HEK293 (cell line): ENCODE measurements around the gene UBAP2L.
A peak's percentile ranks its signal among the peaks of the same experiment; 100 is the strongest.
"Not testable (repeated sequence)": the region's sequence is repeated elsewhere in the genome, so short reads cannot be mapped to it uniquely, and the experiment has no call there.

Experiments
- CTCF ChIA-PET: fragments of 350-600 bp; formaldehyde crosslinking; extraction: SDS; loops from one replicate; lab custom pipeline; 2021; ENCODE audit warnings: antibody characterized with exemption; lab: Yijun Ruan, JAX
- POLR2A ChIA-PET: fragments of 300-600 bp; formaldehyde crosslinking; extraction: SDS; loops from one replicate; lab custom pipeline; 2020; ENCODE audit warnings: antibody characterized with exemption, inconsistent platforms; lab: Yijun Ruan, JAX
- H3K27ac ChIP-seq: fragments of 200-500 bp; sonication (Bioruptor generic); 2 replicates; pipeline ENCODE4 v1.5.1; 2014; ENCODE audit warnings: low read depth, low read length, control low read depth, inconsistent platforms; ENCODE audit errors: extremely low read depth
- H3K36me3 ChIP-seq, 2 experiments: fragments of 200-500 bp in 1 of 2; sonication (Bioruptor generic) in 1 of 2; 1 replicate in 1 of 2; 2 replicates in 1 of 2; pipeline ENCODE4 v1.5.1; 2014 to 2017; ENCODE audit warnings: inconsistent platforms in 2 of 2, low read length in 2 of 2; ENCODE audit not compliant: control insufficient read depth in 2 of 2, insufficient read depth in 1 of 2
- H3K4me1 ChIP-seq: fragments of 200-500 bp; sonication (Bioruptor generic); 2 replicates; pipeline ENCODE4 v1.5.1; 2014; ENCODE audit warnings: mild to moderate bottlenecking, low read length, inconsistent platforms; ENCODE audit not compliant: control insufficient read depth, insufficient read depth
- H3K4me3 ChIP-seq: 2 replicates; pipeline ENCODE4 v1.5.1; 2011; ENCODE audit warnings: low read depth, mild to moderate bottlenecking, control low read depth, low read length, moderate library complexity
- H3K9me3 ChIP-seq: fragments of 200-500 bp; sonication (Bioruptor generic); 2 replicates; pipeline ENCODE4 v1.5.1; 2014; ENCODE audit warnings: low read depth, low read length, inconsistent platforms; ENCODE audit not compliant: control insufficient read depth, insufficient read depth
- OVOL3 ChIP-seq: fragments of 450-650 bp; formaldehyde crosslinking; IDR thresholded peaks from 2 replicates; pipeline ENCODE4 v1.5.1; 2016; ENCODE audit warnings: missing biosample characterization, missing genetic modification characterization
- SCRT1 ChIP-seq: fragments of 450-650 bp; formaldehyde crosslinking; IDR thresholded peaks from 2 replicates; pipeline ENCODE4 v1.5.1; 2016; ENCODE audit warnings: missing biosample characterization, missing genetic modification characterization, borderline replicate concordance
- SCRT2 ChIP-seq: fragments of 450-650 bp; formaldehyde crosslinking; IDR thresholded peaks from 2 replicates; pipeline ENCODE4 v1.5.1; 2016; ENCODE audit warnings: missing biosample characterization, missing genetic modification characterization
- TRIM28 ChIP-seq: IDR thresholded peaks from 2 replicates; pipeline ENCODE4 v1.6.1; 2011; ENCODE audit warnings: low read length, control low read depth, borderline replicate concordance
- ZBTB21 ChIP-seq: fragments of 450-650 bp; formaldehyde crosslinking; IDR thresholded peaks from 2 replicates; pipeline ENCODE4 v1.5.1; 2017; ENCODE audit warnings: missing biosample characterization, missing genetic modification characterization
- ZFP3 ChIP-seq: fragments of 450-650 bp; formaldehyde crosslinking; IDR thresholded peaks from 2 replicates; pipeline ENCODE4 v1.5.1; 2016; ENCODE audit warnings: low read depth, missing biosample characterization, missing genetic modification characterization
- ZNF202 ChIP-seq: fragments of 450-650 bp; formaldehyde crosslinking; IDR thresholded peaks from 2 replicates; pipeline ENCODE4 v1.5.1; 2016; ENCODE audit warnings: missing biosample characterization, missing genetic modification characterization, borderline replicate concordance
- ZNF26 ChIP-seq: fragments of 450-650 bp; formaldehyde crosslinking; IDR thresholded peaks from 2 replicates; pipeline ENCODE4 v1.5.1; 2016; ENCODE audit warnings: missing biosample characterization, missing genetic modification characterization
- ZNF274 ChIP-seq, 2 experiments: fragments of 200-500 bp in 1 of 2; fragments of 450-650 bp in 1 of 2; sonication (Bioruptor generic) in 1 of 2; formaldehyde crosslinking in 1 of 2; IDR thresholded peaks; 2 replicates each; pipeline versions ENCODE4 v1.5.1 to v1.6.1; 2014 to 2016; ENCODE audit warnings: borderline replicate concordance in 1 of 2, inconsistent platforms in 1 of 2, low read length in 1 of 2, missing biosample characterization in 1 of 2, missing genetic modification characterization in 1 of 2
- ZNF341 ChIP-seq: fragments of 450-650 bp; formaldehyde crosslinking; IDR thresholded peaks from 2 replicates; pipeline ENCODE4; 2016; ENCODE audit warnings: low read depth, missing biosample characterization, missing genetic modification characterization
- ZNF354C ChIP-seq: fragments of 450-650 bp; formaldehyde crosslinking; IDR thresholded peaks from 2 replicates; pipeline ENCODE4 v1.5.1; 2016; ENCODE audit warnings: missing biosample characterization, missing genetic modification characterization, low read depth, borderline replicate concordance
- ZNF521 ChIP-seq: fragments of 450-650 bp; formaldehyde crosslinking; IDR thresholded peaks from 2 replicates; pipeline ENCODE4 v1.5.1; 2017; ENCODE audit warnings: missing biosample characterization, mild to moderate bottlenecking, missing genetic modification characterization
- ZNF555 ChIP-seq: fragments of 450-650 bp; formaldehyde crosslinking; conservative IDR thresholded peaks from 2 replicates; pipeline ENCODE4 v1.5.1; 2017; ENCODE audit warnings: missing biosample characterization, mild to moderate bottlenecking, missing genetic modification characterization, inconsistent platforms
- ZNF558 ChIP-seq: fragments of 450-650 bp; formaldehyde crosslinking; IDR thresholded peaks from 2 replicates; pipeline ENCODE4 v1.5.1; 2016; ENCODE audit warnings: missing biosample characterization, missing genetic modification characterization
- ZNF585B ChIP-seq: fragments of 450-650 bp; formaldehyde crosslinking; IDR thresholded peaks from 2 replicates; pipeline ENCODE4 v1.5.1; 2016; ENCODE audit warnings: missing biosample characterization, missing genetic modification characterization
- ZNF623 ChIP-seq: fragments of 450-650 bp; formaldehyde crosslinking; IDR thresholded peaks from 2 replicates; pipeline ENCODE4 v1.5.1; 2016; ENCODE audit warnings: missing biosample characterization, missing genetic modification characterization
- ZNF658 ChIP-seq: fragments of 450-650 bp; formaldehyde crosslinking; IDR thresholded peaks from 2 replicates; pipeline ENCODE4; 2016; ENCODE audit warnings: missing biosample characterization, missing genetic modification characterization
- ZNF768 ChIP-seq: fragments of 450-650 bp; formaldehyde crosslinking; IDR thresholded peaks from 2 replicates; pipeline ENCODE4 v1.5.1; 2018; ENCODE audit warnings: missing biosample characterization, mild to moderate bottlenecking, missing genetic modification characterization
- ZNF837 ChIP-seq: fragments of 450-650 bp; formaldehyde crosslinking; IDR thresholded peaks from 2 replicates; pipeline ENCODE4 v1.5.1; 2016; ENCODE audit warnings: missing biosample characterization, missing genetic modification characterization
- TF ChIP-seq, protein P1 (sequence below): fragments of 450-650 bp; formaldehyde crosslinking; IDR thresholded peaks from 2 replicates; pipeline ENCODE4 v1.5.1; 2016; ENCODE audit warnings: missing biosample characterization, missing genetic modification characterization
- TF ChIP-seq, protein P2 (sequence below): fragments of 450-650 bp; formaldehyde crosslinking; IDR thresholded peaks from 2 replicates; pipeline ENCODE4 v1.5.1; 2016; ENCODE audit warnings: missing biosample characterization, missing genetic modification characterization
- TF ChIP-seq, protein P3 (sequence below): fragments of 450-650 bp; formaldehyde crosslinking; IDR thresholded peaks from 2 replicates; pipeline ENCODE4 v1.5.1; 2016; ENCODE audit warnings: missing biosample characterization, missing genetic modification characterization

UBAP2L gene

GRCh38 chr1:154231112-154231511 lies 10.4 kb downstream of the UBAP2L start:
- TF ChIP-seq SCRT1 (tag by site-specific recombination) (peak; percentile 96), SCRT2 (tag by site-specific recombination) (peak; percentile 78)
- H3K4me1 ChIP-seq, H3K27ac ChIP-seq, H3K4me3 ChIP-seq, H3K9me3 ChIP-seq, CTCF ChIA-PET: not testable (repeated sequence)
- peaks cover 77 to 98% of the 10 kb centered on the region in 2 experiments for H3K36me3 ChIP-seq
- POLR2A ChIA-PET, result interaction anchor here (1.9 kb wide), 1 partner anchor 10 kb away, joined by 10 read pairs; the partner anchor contains the start of gene UBAP2L

- H3K4me1 ChIP-seq, H3K4me3 ChIP-seq, H3K27ac ChIP-seq, CTCF ChIA-PET, H3K9me3 ChIP-seq: not testable (repeated sequence)
- POLR2A ChIA-PET, result interaction anchor here (0.7 kb wide), 1 partner anchor 16 kb away, joined by 3 read pairs; no protein-coding TSS in a partner anchor
- peaks cover 74 to 98% of the 10 kb centered on the region in 2 experiments for H3K36me3 ChIP-seq
Measured at GRCh38 chr1:154233127-154233526, 12.4 kb downstream of the UBAP2L start.

DNA sequence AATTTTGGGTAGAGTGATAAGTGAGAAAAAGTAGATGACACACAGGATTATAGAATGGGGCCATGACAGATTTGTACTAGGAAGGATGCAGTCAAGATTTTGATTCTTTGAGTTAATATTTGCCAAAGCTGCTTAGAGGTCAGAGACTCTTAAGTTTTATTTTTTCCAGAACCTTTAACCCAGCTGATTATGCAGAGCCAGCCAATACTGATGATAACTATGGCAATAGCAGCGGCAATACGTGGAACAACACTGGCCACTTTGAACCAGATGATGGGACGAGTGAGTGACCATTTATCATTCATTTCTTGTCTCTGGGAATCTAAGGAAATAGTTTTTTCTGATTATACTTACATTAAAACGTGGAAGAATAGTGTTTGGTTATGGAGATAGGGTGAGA lies 16.1 kb downstream of the UBAP2L start:
- no peaks in the 10 kb centered on the region for H3K4me1 ChIP-seq
- no peaks in the 10 kb centered on the region for H3K9me3 ChIP-seq
- H3K4me3 ChIP-seq, result no peak overlapping the region
- no peak overlapping the region for H3K27ac ChIP-seq
- ChIA-PET CTCF (no interaction called here), POLR2A (no interaction called here)
- TF ChIP-seq ZNF658 (tag by site-specific recombination) (no peak), ZNF341 (tag by site-specific recombination) (no peak), ZNF354C (tag by site-specific recombination) (no peak), ZNF26 (no peak), TRIM28 (no peak)
- TF ChIP-seq, protein P1, sequence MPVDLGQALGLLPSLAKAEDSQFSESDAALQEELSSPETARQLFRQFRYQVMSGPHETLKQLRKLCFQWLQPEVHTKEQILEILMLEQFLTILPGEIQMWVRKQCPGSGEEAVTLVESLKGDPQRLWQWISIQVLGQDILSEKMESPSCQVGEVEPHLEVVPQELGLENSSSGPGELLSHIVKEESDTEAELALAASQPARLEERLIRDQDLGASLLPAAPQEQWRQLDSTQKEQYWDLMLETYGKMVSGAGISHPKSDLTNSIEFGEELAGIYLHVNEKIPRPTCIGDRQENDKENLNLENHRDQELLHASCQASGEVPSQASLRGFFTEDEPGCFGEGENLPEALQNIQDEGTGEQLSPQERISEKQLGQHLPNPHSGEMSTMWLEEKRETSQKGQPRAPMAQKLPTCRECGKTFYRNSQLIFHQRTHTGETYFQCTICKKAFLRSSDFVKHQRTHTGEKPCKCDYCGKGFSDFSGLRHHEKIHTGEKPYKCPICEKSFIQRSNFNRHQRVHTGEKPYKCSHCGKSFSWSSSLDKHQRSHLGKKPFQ (tag by site-specific recombination), result no peak
- TF ChIP-seq, protein P2, sequence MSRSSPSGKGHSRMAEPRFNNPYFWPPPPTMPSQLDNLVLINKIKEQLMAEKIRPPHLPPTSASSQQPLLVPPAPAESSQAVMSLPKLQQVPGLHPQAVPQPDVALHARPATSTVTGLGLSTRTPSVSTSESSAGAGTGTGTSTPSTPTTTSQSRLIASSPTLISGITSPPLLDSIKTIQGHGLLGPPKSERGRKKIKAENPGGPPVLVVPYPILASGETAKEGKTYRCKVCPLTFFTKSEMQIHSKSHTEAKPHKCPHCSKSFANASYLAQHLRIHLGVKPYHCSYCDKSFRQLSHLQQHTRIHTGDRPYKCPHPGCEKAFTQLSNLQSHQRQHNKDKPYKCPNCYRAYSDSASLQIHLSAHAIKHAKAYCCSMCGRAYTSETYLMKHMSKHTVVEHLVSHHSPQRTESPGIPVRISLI (tag by site-specific recombination), result no peak
- TF ChIP-seq, all 188 proteins: peak for 0
- H3K36me3 ChIP-seq, result peaks cover 63 to 98% of the 10 kb centered on the region in 2 experiments

DNA sequence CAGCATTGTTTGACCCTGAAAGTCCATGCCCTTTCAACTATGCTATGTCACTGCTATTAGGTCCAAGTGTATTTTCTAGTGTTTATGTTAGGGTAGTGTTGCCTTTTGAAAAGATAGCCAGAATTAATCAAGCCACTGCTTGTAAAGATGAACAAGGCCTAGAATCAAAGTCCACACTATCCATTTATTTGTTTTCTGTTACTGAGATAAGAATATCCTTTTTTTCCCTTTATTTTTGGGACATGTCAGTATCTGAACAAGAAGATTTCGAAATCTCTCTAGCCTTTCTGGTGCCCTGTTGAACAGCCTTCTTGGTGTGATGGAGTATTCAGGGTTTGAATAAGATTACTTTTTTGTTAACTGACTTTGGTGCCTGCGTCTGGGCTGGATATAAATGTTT lies 16.7 kb downstream of the UBAP2L start:
- no peak overlapping the region for H3K4me3 ChIP-seq
- H3K9me3 ChIP-seq, result no peaks in the 10 kb centered on the region
- H3K4me1 ChIP-seq, result no peaks in the 10 kb centered on the region
- ChIA-PET POLR2A (no interaction called here), CTCF (no interaction called here)
- no peak overlapping the region for H3K27ac ChIP-seq
- peaks cover 62 to 98% of the 10 kb centered on the region in 2 experiments for H3K36me3 ChIP-seq
- TF ChIP-seq ZNF837 (no peak), ZNF521 (no peak), ZBTB21 (tag by site-specific recombination) (no peak), ZNF555 (tag by site-specific recombination) (no peak), ZFP3 (tag by site-specific recombination) (no peak), ZNF585B (tag by site-specific recombination) (no peak), ZNF274 (IDR thresholded peaks at IDR 0.05; ENCODE audit: low read length) (no peak), ZNF274 (tag by site-specific recombination; IDR thresholded peaks at IDR 0.05; ENCODE audit: borderline replicate concordance) (no peak), OVOL3 (tag by site-specific recombination) (no peak), ZNF558 (tag by site-specific recombination) (no peak), ZNF623 (no peak), ZNF202 (tag by site-specific recombination) (no peak), ZNF768 (tag by site-specific recombination) (no peak)
- TF ChIP-seq, protein P3, sequence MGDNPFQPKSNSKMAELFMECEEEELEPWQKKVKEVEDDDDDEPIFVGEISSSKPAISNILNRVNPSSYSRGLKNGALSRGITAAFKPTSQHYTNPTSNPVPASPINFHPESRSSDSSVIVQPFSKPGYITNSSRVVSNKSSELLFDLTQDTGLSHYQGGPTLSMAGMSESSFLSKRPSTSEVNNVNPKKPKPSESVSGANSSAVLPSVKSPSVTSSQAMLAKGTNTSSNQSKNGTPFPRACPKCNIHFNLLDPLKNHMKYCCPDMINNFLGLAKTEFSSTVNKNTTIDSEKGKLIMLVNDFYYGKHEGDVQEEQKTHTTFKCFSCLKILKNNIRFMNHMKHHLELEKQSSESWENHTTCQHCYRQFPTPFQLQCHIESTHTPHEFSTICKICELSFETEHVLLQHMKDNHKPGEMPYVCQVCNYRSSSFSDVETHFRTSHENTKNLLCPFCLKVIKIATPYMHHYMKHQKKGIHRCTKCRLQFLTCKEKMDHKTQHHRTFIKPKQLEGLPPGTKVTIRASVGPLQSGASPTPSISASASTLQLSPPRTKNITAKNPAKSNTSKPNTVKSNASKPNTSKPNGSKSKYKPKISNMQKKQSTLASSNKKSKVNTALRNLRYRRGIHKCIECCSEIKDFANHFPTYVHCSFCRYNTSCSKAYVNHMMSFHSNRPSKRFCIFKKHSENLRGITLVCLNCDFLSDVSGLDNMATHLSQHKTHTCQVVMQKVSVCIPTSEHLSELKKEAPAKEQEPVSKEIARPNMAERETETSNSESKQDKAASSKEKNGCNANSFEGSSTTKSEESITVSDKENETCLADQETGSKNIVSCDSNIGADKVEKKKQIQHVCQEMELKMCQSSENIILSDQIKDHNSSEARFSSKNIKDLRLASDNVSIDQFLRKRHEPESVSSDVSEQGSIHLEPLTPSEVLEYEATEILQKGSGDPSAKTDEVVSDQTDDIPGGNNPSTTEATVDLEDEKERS (tag by site-specific recombination), result no peak
